Neural cell (in vitro differentiated cells): ENCODE measurements around the gene ARL5B. TPM values are rescaled to one million over a fixed set of nuclear protein-coding genes. Genes with fewer than 3 reads are reported as not detected.

Experiments used
- H2AFZ ChIP-seq: fragments of 200-600, 300-800 bp; sonication (generic), shearing (Covaris generic); 2 replicates; pipeline ENCODE4 v1.6.0; 2014; ENCODE audit warnings: low read depth, mild to moderate bottlenecking, antibody characterized with exemption, low read length, moderate library complexity
- H3F3A ChIP-seq: fragments of 200-600 bp; shearing (Covaris generic); 2 replicates; pipeline ENCODE4 v1.6.1; 2016; ENCODE audit warnings: mild to moderate bottlenecking, moderate library complexity, mixed read lengths, antibody characterized with exemption, low read length; ENCODE audit not compliant: insufficient read depth, poor library complexity, severe bottlenecking
- H3K27ac ChIP-seq: fragments of 200-600, 300-800 bp; sonication (generic), shearing (Covaris generic); 2 replicates; pipeline ENCODE4 v1.5.1; 2014; ENCODE audit warnings: mild to moderate bottlenecking, low read length, moderate library complexity
- H3K27me3 ChIP-seq: fragments of 300-800, 200-600 bp; sonication (generic), shearing (Covaris generic); 2 replicates; pipeline ENCODE4 v1.6.0; 2014; ENCODE audit warnings: mild to moderate bottlenecking, low read depth, low read length, moderate library complexity; ENCODE audit not compliant: insufficient read depth
- H3K36me3 ChIP-seq: fragments of 300-800, 200-600 bp; sonication (generic), shearing (Covaris generic); 2 replicates; pipeline ENCODE4 v1.5.1; 2014; ENCODE audit warnings: mild to moderate bottlenecking, antibody characterized with exemption, low read length, moderate library complexity; ENCODE audit not compliant: insufficient read depth
- H3K4me2 ChIP-seq: fragments of 300-800, 200-600 bp; sonication (generic), shearing (Covaris generic); 2 replicates; pipeline ENCODE4 v1.6.0; 2014; ENCODE audit warnings: mild to moderate bottlenecking, low read length
- H3K4me3 ChIP-seq: fragments of 300-800, 200-600 bp; sonication (generic), shearing (Covaris generic); 2 replicates; pipeline ENCODE4 v1.5.1; 2014; ENCODE audit warnings: mild to moderate bottlenecking, low read length, moderate library complexity
- H3K79me2 ChIP-seq: fragments of 200-600 bp; shearing (Covaris generic); replicated peaks from 2 replicates; pipeline ENCODE4 v1.6.0; 2014; ENCODE audit warnings: mild to moderate bottlenecking, low read length, moderate library complexity; ENCODE audit not compliant: insufficient read depth
- H3K9ac ChIP-seq: fragments of 300-800, 200-600 bp; sonication (generic), shearing (Covaris generic); 2 replicates; pipeline ENCODE4 v1.6.1; 2016; ENCODE audit warnings: mild to moderate bottlenecking, low read length, mixed read lengths
- H3K9me2 ChIP-seq: fragments of 200-600 bp; shearing (Covaris generic); 2 replicates; pipeline ENCODE4 v1.6.1; 2016; ENCODE audit warnings: mild to moderate bottlenecking, low read length, mixed read lengths; ENCODE audit not compliant: insufficient read depth
- H3K9me3 ChIP-seq: fragments of 200-600, 300-800 bp; sonication (generic), shearing (Covaris generic); 2 replicates; pipeline ENCODE4 v1.6.1; 2016; ENCODE audit warnings: mild to moderate bottlenecking, mixed run types, low read length, moderate library complexity, mixed read lengths
- H4K20me1 ChIP-seq: fragments of 200-600 bp; shearing (Covaris generic); 2 replicates; pipeline ENCODE4 v1.6.1; 2016; ENCODE audit warnings: mild to moderate bottlenecking, mixed run types; ENCODE audit not compliant: insufficient read depth
- EP300 ChIP-seq: fragments of 450-650 bp; conservative IDR thresholded peaks from 2 replicates; pipeline ENCODE4 v1.6.1; 2014; ENCODE audit warnings: antibody characterized with exemption, mild to moderate bottlenecking, moderate library complexity; ENCODE audit not compliant: poor library complexity, severe bottlenecking
- EZH2 ChIP-seq: fragments of 200-600, 300-800 bp; shearing (Covaris generic), sonication (generic); IDR thresholded peaks from 2 replicates; pipeline ENCODE4 v1.6.1; 2014; ENCODE audit warnings: antibody characterized with exemption, low read length, borderline replicate concordance, mild to moderate bottlenecking; ENCODE audit not compliant: insufficient read depth, poor library complexity, severe bottlenecking
- MXI1 ChIP-seq: fragments of 450-650 bp; conservative IDR thresholded peaks from 2 replicates; pipeline ENCODE4 v1.6.1; 2014; ENCODE audit warnings: antibody characterized with exemption, mild to moderate bottlenecking; ENCODE audit not compliant: poor library complexity, severe bottlenecking
- POLR2AphosphoS5 ChIP-seq: IDR thresholded peaks from 2 replicates; pipeline ENCODE4 v1.6.1; 2012
- RAD21 ChIP-seq: fragments of 450-650 bp; conservative IDR thresholded peaks from 2 replicates; pipeline ENCODE4 v1.6.1; 2014; ENCODE audit warnings: antibody characterized with exemption, mild to moderate bottlenecking, moderate library complexity
- REST ChIP-seq: IDR thresholded peaks from 2 replicates; pipeline ENCODE4 v1.6.1; 2012; ENCODE audit warnings: borderline replicate concordance
- SMC3 ChIP-seq: fragments of 450-650 bp; conservative IDR thresholded peaks from 2 replicates; pipeline ENCODE4 v1.6.1; 2014; ENCODE audit warnings: antibody characterized with exemption, mild to moderate bottlenecking, moderate library complexity; ENCODE audit not compliant: poor library complexity
- TAF1 ChIP-seq: IDR thresholded peaks from 2 replicates; pipeline ENCODE4 v1.6.1; 2012; ENCODE audit warnings: low read depth
- polyA plus RNA-seq: library from polyadenylated mRNA; depleted of rRNA; stranded (reverse); fragments of >200 nt; gene quantifications from 2 replicates; pipeline ENCODE4 v1.2.3, GENCODE V29; 2014
- TF ChIP-seq, protein P1 (sequence below): fragments of 450-650 bp; IDR thresholded peaks from 2 replicates; pipeline ENCODE4 v1.5.1; 2014; ENCODE audit warnings: antibody characterized with exemption, mild to moderate bottlenecking, moderate library complexity; ENCODE audit not compliant: poor library complexity, severe bottlenecking

The ARL5B gene
- polyA plus RNA-seq, 1 donor from 2014 or later, result 50.0 TPM

DNA sequence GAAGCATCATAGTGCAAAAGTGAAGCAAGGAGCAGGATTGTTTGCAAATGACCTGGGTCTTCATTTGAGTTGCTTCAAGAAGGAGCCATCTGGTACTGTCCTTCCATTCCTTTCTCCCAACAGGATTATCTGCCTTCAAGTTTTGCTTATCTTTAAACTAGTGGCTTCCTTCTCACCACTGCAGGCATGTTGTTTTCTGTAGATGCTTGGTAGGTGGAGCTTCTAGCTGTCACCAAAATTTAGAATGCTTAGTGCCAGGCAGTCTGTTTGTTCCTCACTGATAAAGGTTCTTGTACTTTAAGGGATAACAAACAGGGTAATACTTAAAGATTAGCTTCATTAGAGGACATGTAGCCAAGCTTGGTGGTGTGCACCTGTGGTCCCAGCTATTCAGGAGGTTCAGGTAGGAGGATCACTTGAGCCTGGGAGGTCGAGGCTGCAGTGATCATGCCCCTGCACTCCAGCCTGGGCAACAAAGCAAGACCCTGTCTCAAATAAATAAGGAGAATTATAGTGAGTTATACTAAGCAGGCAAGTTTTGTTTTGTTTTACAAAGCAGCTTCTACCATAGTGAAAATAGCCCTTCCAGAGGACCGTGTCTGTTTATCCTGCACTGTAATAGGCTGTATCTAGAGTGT, 5.7 kb downstream of the ARL5B start:
- Histone ChIP-seq H3K27me3 (no peaks in the 10 kb centered on the region), H3K9ac (no peak overlapping the region), H3K9me2 (no peaks in the 10 kb centered on the region), H3K36me3 (no peaks in the 10 kb centered on the region), H3K27ac (no peak overlapping the region), H3K79me2 (peaks cover 87% of the 10 kb centered on the region), H2AFZ (no peak overlapping the region), H3K9me3 (no peaks in the 10 kb centered on the region), H3K4me3 (no peak overlapping the region), H3F3A (no peaks in the 10 kb centered on the region), H4K20me1 (peaks cover 4% of the 10 kb centered on the region), H3K4me2 (no peak overlapping the region)
- TF ChIP-seq REST, result no peak
- no peak for TF ChIP-seq POLR2AphosphoS5
- no peak for TF ChIP-seq EZH2
- TF ChIP-seq, protein P1, sequence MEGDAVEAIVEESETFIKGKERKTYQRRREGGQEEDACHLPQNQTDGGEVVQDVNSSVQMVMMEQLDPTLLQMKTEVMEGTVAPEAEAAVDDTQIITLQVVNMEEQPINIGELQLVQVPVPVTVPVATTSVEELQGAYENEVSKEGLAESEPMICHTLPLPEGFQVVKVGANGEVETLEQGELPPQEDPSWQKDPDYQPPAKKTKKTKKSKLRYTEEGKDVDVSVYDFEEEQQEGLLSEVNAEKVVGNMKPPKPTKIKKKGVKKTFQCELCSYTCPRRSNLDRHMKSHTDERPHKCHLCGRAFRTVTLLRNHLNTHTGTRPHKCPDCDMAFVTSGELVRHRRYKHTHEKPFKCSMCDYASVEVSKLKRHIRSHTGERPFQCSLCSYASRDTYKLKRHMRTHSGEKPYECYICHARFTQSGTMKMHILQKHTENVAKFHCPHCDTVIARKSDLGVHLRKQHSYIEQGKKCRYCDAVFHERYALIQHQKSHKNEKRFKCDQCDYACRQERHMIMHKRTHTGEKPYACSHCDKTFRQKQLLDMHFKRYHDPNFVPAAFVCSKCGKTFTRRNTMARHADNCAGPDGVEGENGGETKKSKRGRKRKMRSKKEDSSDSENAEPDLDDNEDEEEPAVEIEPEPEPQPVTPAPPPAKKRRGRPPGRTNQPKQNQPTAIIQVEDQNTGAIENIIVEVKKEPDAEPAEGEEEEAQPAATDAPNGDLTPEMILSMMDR, result no peak
- TF ChIP-seq EP300, result no peak
- TF ChIP-seq RAD21, result no peak
- TF ChIP-seq MXI1, result no peak
- no peak for TF ChIP-seq SMC3
- TF ChIP-seq TAF1, result no peak

DNA sequence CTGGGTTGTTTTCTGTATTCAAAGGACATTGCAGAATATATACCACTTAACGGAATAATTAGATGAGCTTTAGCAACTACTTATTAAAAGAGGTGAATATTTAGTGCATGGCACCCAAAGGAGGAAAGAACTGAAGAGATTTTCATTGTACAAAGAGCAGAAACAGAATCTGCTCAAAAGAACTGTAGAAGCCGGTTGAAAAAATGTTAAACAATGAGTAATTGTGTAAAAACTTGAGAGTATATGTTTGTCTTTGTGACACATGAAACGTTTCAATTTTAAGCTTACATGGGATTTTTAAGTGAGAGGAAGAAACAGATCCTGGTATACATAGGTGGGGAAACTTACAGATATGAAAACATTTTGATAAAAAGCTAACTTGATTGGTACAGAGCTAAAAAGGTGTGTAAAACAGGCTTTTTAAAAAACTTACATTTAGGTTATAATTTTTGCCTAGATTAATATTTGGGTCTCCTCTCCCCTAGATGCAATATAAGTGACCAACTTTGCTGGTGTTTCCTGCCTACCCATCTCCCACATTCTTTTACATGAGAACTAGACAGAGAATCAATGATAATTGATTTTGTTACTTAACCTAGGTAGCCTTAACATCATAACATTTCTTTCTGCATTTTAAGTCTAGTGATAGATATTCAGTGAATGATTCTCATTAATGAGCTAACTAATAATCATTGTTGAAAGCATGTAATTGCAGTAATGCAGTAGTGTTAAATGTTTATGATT, 6.8 kb downstream of the ARL5B start:
- Histone ChIP-seq H3K9me2 (no peaks in the 10 kb centered on the region), H3K36me3 (no peaks in the 10 kb centered on the region), H4K20me1 (peaks cover 4% of the 10 kb centered on the region), H2AFZ (no peak overlapping the region), H3F3A (no peaks in the 10 kb centered on the region), H3K9ac (no peak overlapping the region), H3K9me3 (no peaks in the 10 kb centered on the region), H3K4me2 (no peak overlapping the region), H3K27ac (no peak overlapping the region), H3K4me3 (no peak overlapping the region), H3K27me3 (no peaks in the 10 kb centered on the region), H3K79me2 (peaks cover 78% of the 10 kb centered on the region)
- TF ChIP-seq SMC3, result no peak
- no peak for TF ChIP-seq POLR2AphosphoS5
- no peak for TF ChIP-seq MXI1
- TF ChIP-seq EZH2, result no peak
- no peak for TF ChIP-seq REST
